ENCODE results near the gene TUSC2. TPM values are rescaled to one million over a fixed set of nuclear protein-coding genes. Genes with fewer than 3 reads are reported as not detected.

Gene TUSC2
- total and polyA plus RNA-seq, 9 of the 15 experiments (the other 6 are each of a cell fraction or from before 2014, with no cell fraction given), result 2.8 to 67.5 (median 25.8) TPM

DNA sequence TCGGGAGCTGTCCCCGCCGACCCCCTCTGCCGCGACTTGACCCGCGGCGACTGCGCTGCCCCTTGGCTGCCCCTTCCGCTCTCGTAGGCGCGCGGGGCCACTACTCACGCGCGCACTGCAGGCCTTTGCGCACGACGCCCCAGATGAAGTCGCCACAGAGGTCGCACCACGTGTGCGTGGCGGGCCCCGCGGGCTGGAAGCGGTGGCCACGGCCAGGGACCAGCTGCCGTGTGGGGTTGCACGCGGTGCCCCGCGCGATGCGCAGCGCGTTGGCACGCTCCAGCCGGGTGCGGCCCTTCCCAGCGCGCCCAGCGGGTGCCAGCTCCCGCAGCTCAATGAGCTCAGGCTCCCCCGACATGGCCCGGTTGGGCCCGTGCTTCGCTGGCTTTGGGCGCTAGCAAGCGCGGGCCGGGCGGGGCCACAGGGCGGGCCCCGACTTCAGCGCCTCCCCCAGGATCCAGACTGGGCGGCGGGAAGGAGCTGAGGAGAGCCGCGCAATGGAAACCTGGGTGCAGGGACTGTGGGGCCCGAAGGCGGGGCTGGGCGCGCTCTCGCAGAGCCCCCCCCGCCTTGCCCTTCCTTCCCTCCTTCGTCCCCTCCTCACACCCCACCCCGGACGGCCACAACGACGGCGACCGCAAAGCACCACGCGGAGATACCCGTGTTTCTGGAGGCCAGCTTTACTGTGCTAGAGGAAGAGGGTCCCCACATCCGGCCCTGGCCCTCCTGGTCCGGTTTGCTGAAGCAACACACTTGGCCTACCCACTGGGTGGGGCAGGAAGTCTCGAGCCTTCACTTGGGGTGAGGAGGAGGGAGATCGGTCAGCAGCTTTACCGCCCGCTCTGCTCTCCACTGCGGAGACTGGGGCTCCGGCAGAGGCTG lies 12.7 kb upstream of the TUSC2 start, which contains the start of gene RASSF1 (continued):
- TF ChIP-seq, protein P1, sequence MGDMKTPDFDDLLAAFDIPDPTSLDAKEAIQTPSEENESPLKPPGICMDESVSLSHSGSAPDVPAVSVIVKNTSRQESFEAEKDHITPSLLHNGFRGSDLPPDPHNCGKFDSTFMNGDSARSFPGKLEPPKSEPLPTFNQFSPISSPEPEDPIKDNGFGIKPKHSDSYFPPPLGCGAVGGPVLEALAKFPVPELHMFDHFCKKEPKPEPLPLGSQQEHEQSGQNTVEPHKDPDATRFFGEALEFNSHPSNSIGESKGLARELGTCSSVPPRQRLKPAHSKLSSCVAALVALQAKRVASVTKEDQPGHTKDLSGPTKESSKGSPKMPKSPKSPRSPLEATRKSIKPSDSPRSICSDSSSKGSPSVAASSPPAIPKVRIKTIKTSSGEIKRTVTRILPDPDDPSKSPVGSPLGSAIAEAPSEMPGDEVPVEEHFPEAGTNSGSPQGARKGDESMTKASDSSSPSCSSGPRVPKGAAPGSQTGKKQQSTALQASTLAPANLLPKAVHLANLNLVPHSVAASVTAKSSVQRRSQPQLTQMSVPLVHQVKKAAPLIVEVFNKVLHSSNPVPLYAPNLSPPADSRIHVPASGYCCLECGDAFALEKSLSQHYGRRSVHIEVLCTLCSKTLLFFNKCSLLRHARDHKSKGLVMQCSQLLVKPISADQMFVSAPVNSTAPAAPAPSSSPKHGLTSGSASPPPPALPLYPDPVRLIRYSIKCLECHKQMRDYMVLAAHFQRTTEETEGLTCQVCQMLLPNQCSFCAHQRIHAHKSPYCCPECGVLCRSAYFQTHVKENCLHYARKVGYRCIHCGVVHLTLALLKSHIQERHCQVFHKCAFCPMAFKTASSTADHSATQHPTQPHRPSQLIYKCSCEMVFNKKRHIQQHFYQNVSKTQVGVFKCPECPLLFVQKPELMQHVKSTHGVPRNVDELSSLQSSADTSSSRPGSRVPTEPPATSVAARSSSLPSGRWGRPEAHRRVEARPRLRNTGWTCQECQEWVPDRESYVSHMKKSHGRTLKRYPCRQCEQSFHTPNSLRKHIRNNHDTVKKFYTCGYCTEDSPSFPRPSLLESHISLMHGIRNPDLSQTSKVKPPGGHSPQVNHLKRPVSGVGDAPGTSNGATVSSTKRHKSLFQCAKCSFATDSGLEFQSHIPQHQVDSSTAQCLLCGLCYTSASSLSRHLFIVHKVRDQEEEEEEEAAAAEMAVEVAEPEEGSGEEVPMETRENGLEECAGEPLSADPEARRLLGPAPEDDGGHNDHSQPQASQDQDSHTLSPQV (IDR thresholded peaks at IDR 0.05), result 0 out of 2 replicates have a peak, but pooled peaks have one; percentile 52
- TF ChIP-seq ETV6 (IDR thresholded peaks at IDR 0.05; ENCODE audit: borderline replicate concordance in 1 of 2, low read depth in 2 of 2, low read length in 1 of 2), result no peak
- no peak for TF ChIP-seq ETV6 (CRISPR knock-in tag; IDR thresholded peaks at IDR 0.05; ENCODE audit: borderline replicate concordance)
- TF ChIP-seq, protein P2, sequence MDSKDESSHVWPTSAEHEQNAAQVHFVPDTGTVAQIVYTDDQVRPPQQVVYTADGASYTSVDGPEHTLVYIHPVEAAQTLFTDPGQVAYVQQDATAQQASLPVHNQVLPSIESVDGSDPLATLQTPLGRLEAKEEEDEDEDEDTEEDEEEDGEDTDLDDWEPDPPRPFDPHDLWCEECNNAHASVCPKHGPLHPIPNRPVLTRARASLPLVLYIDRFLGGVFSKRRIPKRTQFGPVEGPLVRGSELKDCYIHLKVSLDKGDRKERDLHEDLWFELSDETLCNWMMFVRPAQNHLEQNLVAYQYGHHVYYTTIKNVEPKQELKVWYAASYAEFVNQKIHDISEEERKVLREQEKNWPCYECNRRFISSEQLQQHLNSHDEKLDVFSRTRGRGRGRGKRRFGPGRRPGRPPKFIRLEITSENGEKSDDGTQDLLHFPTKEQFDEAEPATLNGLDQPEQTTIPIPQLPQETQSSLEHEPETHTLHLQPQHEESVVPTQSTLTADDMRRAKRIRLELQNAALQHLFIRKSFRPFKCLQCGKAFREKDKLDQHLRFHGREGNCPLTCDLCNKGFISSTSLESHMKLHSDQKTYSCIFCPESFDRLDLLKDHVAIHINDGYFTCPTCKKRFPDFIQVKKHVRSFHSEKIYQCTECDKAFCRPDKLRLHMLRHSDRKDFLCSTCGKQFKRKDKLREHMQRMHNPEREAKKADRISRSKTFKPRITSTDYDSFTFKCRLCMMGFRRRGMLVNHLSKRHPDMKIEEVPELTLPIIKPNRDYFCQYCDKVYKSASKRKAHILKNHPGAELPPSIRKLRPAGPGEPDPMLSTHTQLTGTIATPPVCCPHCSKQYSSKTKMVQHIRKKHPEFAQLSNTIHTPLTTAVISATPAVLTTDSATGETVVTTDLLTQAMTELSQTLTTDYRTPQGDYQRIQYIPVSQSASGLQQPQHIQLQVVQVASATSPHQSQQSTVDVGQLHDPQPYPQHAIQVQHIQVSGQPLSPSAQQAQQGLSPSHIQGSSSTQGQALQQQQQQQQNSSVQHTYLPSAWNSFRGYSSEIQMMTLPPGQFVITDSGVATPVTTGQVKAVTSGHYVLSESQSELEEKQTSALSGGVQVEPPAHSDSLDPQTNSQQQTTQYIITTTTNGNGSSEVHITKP (IDR thresholded peaks at IDR 0.05; ENCODE audit: partially characterized antibody), result peak; percentile 37
- TF ChIP-seq, protein P3, sequence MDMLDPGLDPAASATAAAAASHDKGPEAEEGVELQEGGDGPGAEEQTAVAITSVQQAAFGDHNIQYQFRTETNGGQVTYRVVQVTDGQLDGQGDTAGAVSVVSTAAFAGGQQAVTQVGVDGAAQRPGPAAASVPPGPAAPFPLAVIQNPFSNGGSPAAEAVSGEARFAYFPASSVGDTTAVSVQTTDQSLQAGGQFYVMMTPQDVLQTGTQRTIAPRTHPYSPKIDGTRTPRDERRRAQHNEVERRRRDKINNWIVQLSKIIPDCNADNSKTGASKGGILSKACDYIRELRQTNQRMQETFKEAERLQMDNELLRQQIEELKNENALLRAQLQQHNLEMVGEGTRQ (CRISPR knock-in tag; IDR thresholded peaks at IDR 0.05), result peak; percentile 28; the same call in 1 of the 2 replicates
- TF ChIP-seq ATF1 (CRISPR knock-in tag; IDR thresholded peaks at IDR 0.05), result no peak
- 0 out of 2 replicates have a peak, but pooled peaks have one; percentile 30 for TF ChIP-seq ATF1 (tag; IDR thresholded peaks at IDR 0.05)
- TF ChIP-seq, protein P4, sequence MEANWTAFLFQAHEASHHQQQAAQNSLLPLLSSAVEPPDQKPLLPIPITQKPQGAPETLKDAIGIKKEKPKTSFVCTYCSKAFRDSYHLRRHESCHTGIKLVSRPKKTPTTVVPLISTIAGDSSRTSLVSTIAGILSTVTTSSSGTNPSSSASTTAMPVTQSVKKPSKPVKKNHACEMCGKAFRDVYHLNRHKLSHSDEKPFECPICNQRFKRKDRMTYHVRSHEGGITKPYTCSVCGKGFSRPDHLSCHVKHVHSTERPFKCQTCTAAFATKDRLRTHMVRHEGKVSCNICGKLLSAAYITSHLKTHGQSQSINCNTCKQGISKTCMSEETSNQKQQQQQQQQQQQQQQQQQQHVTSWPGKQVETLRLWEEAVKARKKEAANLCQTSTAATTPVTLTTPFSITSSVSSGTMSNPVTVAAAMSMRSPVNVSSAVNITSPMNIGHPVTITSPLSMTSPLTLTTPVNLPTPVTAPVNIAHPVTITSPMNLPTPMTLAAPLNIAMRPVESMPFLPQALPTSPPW (CRISPR knock-in tag; IDR thresholded peaks at IDR 0.05), result peak; percentile 77
- TF ChIP-seq ETS2 (tag; IDR thresholded peaks at IDR 0.05; ENCODE audit: borderline replicate concordance, poor library complexity, severe bottlenecking), result no peak
